Smooth muscle cell (in vitro differentiated cells): ENCODE results near the gene SRA1. TPM values are rescaled to one million over a fixed set of nuclear protein-coding genes. Genes with fewer than 3 reads are reported as not detected.
A peak's percentile ranks its signal among the peaks of the same experiment; 100 is the strongest.
"Not testable (repeated sequence)": the region's sequence is repeated elsewhere in the genome, so short reads cannot be mapped to it uniquely, and the experiment has no call there.

Experiments used
- DNase-seq: peaks from one replicate; lab custom pipeline; 2025; ENCODE audit not compliant: unreplicated experiment; lab: John Stamatoyannopoulos, UW
- H2AFZ ChIP-seq: fragments of 200-600 bp; sonication (generic); 2 replicates; pipeline ENCODE4 v1.6.0; 2016; ENCODE audit warnings: antibody characterized with exemption, low read depth, mild to moderate bottlenecking
- H3F3A ChIP-seq: fragments of 200-600 bp; sonication (generic); 2 replicates; pipeline ENCODE4 v1.6.0; 2017; ENCODE audit warnings: antibody characterized with exemption, low read depth
- H3K27ac ChIP-seq: fragments of 200-600 bp; sonication (generic); 2 replicates; pipeline ENCODE4 v1.5.1; 2016; ENCODE audit warnings: low read depth, mild to moderate bottlenecking
- H3K27me3 ChIP-seq: fragments of 200-600 bp; sonication (generic); 2 replicates; pipeline ENCODE4 v1.6.1; 2016; ENCODE audit warnings: low read depth, mild to moderate bottlenecking
- H3K36me3 ChIP-seq: fragments of 200-600 bp; sonication (generic); 2 replicates; pipeline ENCODE4 v1.5.1; 2016; ENCODE audit warnings: low read depth
- H3K4me1 ChIP-seq: fragments of 200-600 bp; sonication (generic); 2 replicates; pipeline ENCODE4 v1.5.1; 2016; ENCODE audit warnings: low read depth
- H3K4me2 ChIP-seq: fragments of 200-600 bp; sonication (generic); 2 replicates; pipeline ENCODE4 v1.6.0; 2016; ENCODE audit warnings: mild to moderate bottlenecking
- H3K4me3 ChIP-seq: fragments of 200-600 bp; sonication (generic); 2 replicates; pipeline ENCODE4 v1.5.1; 2016; ENCODE audit warnings: mild to moderate bottlenecking
- H3K79me2 ChIP-seq: fragments of 200-600 bp; sonication (generic); 2 replicates; pipeline ENCODE4 v1.6.0; 2016; ENCODE audit warnings: low read depth, mild to moderate bottlenecking
- H3K9ac ChIP-seq: fragments of 200-600 bp; sonication (generic); 2 replicates; pipeline ENCODE4 v1.6.0; 2016; ENCODE audit warnings: low read depth
- H3K9me3 ChIP-seq: fragments of 200-600 bp; sonication (generic); replicated peaks from 2 replicates; pipeline ENCODE4 v1.5.1; 2016; ENCODE audit warnings: low read depth
- H4K20me1 ChIP-seq: fragments of 200-600 bp; sonication (generic); 2 replicates; pipeline ENCODE4 v1.6.0; 2016; ENCODE audit warnings: low read depth
- CTCF ChIP-seq: fragments of 200-600 bp; sonication (generic); IDR thresholded peaks from 2 replicates; pipeline ENCODE4 v1.5.1; 2017; ENCODE audit warnings: borderline replicate concordance, mild to moderate bottlenecking, antibody characterized with exemption; ENCODE audit not compliant: insufficient read depth, poor library complexity, severe bottlenecking
- WGBS: methylation state at CpG from one replicate; pipeline ENCODE4 v1.1.7; 2016; ENCODE audit warnings: low lambda C conversion rate; 5-methylcytosine and 5-hydroxymethylcytosine counted together
- polyA plus RNA-seq: library from polyadenylated mRNA; unstranded; fragments of >200 nt; fragmentation: Nextera tagmentation; extraction: Ambion mirVana; gene quantifications from 2 replicates; pipeline ENCODE4 v1.2.1, GENCODE V29; 2016
- total RNA-seq: library from RNA; depleted of rRNA; stranded (reverse); fragments of >200 nt; gene quantifications from 2 replicates; pipeline ENCODE4 v1.2.3, GENCODE V29; 2014

Gene SRA1
- 44.6 and 61.4 TPM in 2 replicates for total RNA-seq
- polyA plus RNA-seq: 144 and 146 TPM in 2 replicates

- DNase-seq: peak; percentile 67
- Histone ChIP-seq H3K4me3 (peak within 1 kb of the TSS; percentile 79), H3F3A (no peaks in the 10 kb centered on the region), H3K9ac (peak within 1 kb of the TSS; percentile 98), H2AFZ (peak within 1 kb of the TSS; percentile 2), H3K27me3 (no peaks in the 10 kb centered on the region), H3K4me1 (peaks cover 17% of the 10 kb centered on the region), H3K9me3 (no peaks in the 10 kb centered on the region), H4K20me1 (peaks cover 38% of the 10 kb centered on the region), H3K4me2 (peak within 1 kb of the TSS; percentile 100), H3K36me3 (no peaks in the 10 kb centered on the region), H3K79me2 (peaks cover 47% of the 10 kb centered on the region), H3K27ac (peak within 1 kb of the TSS; percentile 86)
- no peak for TF ChIP-seq CTCF
- WGBS: 2% methylated on average over 46 of the region's 46 CpGs
Observed at GRCh38 chr5:140557136-140557805, at the start of gene SRA1. SRA1 (minus strand) TSS chr5:140557473; CDS start chr5:140557452, 21 bp downstream.

GRCh38 chr5:140607031-140607430, 49.8 kb upstream of the SRA1 start:
- no peaks in the 10 kb centered on the region for H3K4me1 ChIP-seq
- H3K9ac ChIP-seq: no peak overlapping the region
- H4K20me1 ChIP-seq: no peaks in the 10 kb centered on the region
- no peak for TF ChIP-seq CTCF
- DNase-seq: no peak
- WGBS: 86% methylated on average over 2 of the region's 2 CpGs
- H3K36me3 ChIP-seq: no peaks in the 10 kb centered on the region
- H3K27me3 ChIP-seq: no peaks in the 10 kb centered on the region
- H3K9me3 ChIP-seq: no peaks in the 10 kb centered on the region
- H3K4me3 ChIP-seq: no peak overlapping the region
- no peaks in the 10 kb centered on the region for H3F3A ChIP-seq
- H3K4me2 ChIP-seq: no peak overlapping the region
- H2AFZ ChIP-seq: no peak overlapping the region
- no peaks in the 10 kb centered on the region for H3K79me2 ChIP-seq
- H3K27ac ChIP-seq: no peak overlapping the region

- Histone ChIP-seq H3K9ac (no peak overlapping the region), H3F3A (no peaks in the 10 kb centered on the region), H3K4me1 (no peaks in the 10 kb centered on the region), H3K4me3 (no peak overlapping the region), H2AFZ (no peak overlapping the region), H3K4me2 (no peak overlapping the region), H3K36me3 (no peaks in the 10 kb centered on the region), H3K27ac (no peak overlapping the region), H3K79me2 (no peaks in the 10 kb centered on the region), H4K20me1 (no peaks in the 10 kb centered on the region), H3K27me3 (no peaks in the 10 kb centered on the region), H3K9me3 (no peaks in the 10 kb centered on the region)
- TF ChIP-seq CTCF: no peak
- WGBS: 87% methylated on average over 3 of the region's 3 CpGs
- DNase-seq: no peak
Observed at GRCh38 chr5:140605879-140606278, 48.6 kb upstream of the SRA1 start.

GRCh38 chr5:140603734-140604133, 46.5 kb upstream of the SRA1 start:
- WGBS: 92% methylated on average over 2 of the region's 2 CpGs
- Histone ChIP-seq H3K27ac (no peak overlapping the region), H3K9ac (no peak overlapping the region), H3K4me2 (no peak overlapping the region), H3K4me1 (no peaks in the 10 kb centered on the region), H3K36me3 (no peaks in the 10 kb centered on the region), H2AFZ (no peak overlapping the region), H3K79me2 (no peaks in the 10 kb centered on the region), H3K4me3 (no peak overlapping the region), H3K9me3 (no peaks in the 10 kb centered on the region), H3F3A (no peaks in the 10 kb centered on the region), H4K20me1 (no peaks in the 10 kb centered on the region), H3K27me3 (no peaks in the 10 kb centered on the region)
- no peak for TF ChIP-seq CTCF
- DNase-seq: no peak

GRCh38 chr5:140603446-140603698, 46.1 kb upstream of the SRA1 start:
- H3K4me3 ChIP-seq, H3K9me3 ChIP-seq, H3F3A ChIP-seq, H2AFZ ChIP-seq, DNase-seq, H3K79me2 ChIP-seq, H3K4me2 ChIP-seq, H3K4me1 ChIP-seq, H3K9ac ChIP-seq, H3K36me3 ChIP-seq, H4K20me1 ChIP-seq, H3K27me3 ChIP-seq, H3K27ac ChIP-seq: not testable (repeated sequence)
- WGBS: 95% methylated on average over 4 of the region's 4 CpGs
